LNCaP clone FGC (cell line): ENCODE results near the gene FAM98B.
A peak's percentile ranks its signal among the peaks of the same experiment; 100 is the strongest.

Source experiments
- DNase-seq: peaks from one replicate; pipeline ENCODE4 v3.0.0-alpha.2; 2011; ENCODE audit warnings: low read depth
- H3K4me3 ChIP-seq: 2 replicates; pipeline ENCODE4 v1.5.1; 2011; ENCODE audit warnings: mild to moderate bottlenecking, low read depth, low read length, control low read depth
- TF ChIP-seq, protein P1 (sequence below): IDR thresholded peaks from 2 replicates; pipeline ENCODE4 v1.5.1; 2012; ENCODE audit warnings: mild to moderate bottlenecking; ENCODE audit not compliant: control insufficient read depth, insufficient read depth; ENCODE audit errors: extremely low read depth

Gene FAM98B

GRCh38 chr15:38474155-38474757, 20.3 kb downstream of the FAM98B start:
- no peak overlapping the region for H3K4me3 ChIP-seq
- TF ChIP-seq, protein P1, sequence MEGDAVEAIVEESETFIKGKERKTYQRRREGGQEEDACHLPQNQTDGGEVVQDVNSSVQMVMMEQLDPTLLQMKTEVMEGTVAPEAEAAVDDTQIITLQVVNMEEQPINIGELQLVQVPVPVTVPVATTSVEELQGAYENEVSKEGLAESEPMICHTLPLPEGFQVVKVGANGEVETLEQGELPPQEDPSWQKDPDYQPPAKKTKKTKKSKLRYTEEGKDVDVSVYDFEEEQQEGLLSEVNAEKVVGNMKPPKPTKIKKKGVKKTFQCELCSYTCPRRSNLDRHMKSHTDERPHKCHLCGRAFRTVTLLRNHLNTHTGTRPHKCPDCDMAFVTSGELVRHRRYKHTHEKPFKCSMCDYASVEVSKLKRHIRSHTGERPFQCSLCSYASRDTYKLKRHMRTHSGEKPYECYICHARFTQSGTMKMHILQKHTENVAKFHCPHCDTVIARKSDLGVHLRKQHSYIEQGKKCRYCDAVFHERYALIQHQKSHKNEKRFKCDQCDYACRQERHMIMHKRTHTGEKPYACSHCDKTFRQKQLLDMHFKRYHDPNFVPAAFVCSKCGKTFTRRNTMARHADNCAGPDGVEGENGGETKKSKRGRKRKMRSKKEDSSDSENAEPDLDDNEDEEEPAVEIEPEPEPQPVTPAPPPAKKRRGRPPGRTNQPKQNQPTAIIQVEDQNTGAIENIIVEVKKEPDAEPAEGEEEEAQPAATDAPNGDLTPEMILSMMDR: peak; percentile 83
- DNase-seq: peak; percentile 37

DNA sequence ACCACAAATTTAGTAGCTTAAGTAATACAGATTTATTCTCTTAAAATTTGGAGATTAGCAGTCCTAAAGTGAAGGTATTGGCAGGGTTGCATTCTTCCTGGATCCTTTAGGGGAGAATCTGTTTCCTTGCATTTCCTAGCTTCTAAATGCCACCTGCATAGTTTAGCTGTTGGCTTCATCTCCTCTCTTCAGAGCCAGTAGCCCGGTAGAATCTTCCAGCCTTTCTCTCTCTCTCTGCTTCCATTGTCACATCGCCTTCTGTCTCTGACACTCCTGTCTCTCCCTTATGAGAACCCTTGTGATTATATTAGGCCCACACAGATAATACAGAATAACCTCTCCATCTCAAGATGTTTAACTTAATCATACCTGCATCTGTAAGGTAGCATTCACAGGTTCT, 21.4 kb downstream of the FAM98B start:
- DNase-seq: no peak
- H3K4me3 ChIP-seq: no peak overlapping the region
- TF ChIP-seq, protein P1: no peak

DNA sequence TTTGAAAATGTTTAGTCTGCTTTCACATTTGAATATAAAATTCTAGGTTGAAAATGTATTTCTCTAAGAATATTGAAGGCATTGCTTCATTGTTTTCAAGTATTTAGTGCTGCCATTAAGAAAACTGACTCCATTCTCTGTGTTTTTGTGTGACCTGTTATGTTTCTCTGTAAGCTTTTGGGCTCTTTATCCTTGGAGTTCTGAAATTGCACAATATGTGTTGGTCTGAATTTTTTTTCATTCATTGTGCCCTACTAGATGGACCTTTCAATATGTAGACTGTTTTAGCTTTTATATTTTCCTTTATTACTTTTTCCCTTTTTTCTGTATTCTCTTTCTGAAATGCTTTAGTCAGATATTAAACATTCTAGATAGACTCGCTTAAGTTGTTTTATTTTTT, 22.2 kb downstream of the FAM98B start:
- DNase-seq: no peak
- no peak overlapping the region for H3K4me3 ChIP-seq
- TF ChIP-seq, protein P1: no peak

GRCh38 chr15:38477637-38478036, 23.7 kb downstream of the FAM98B start:
- no peak for DNase-seq
- TF ChIP-seq, protein P1: no peak
- H3K4me3 ChIP-seq: no peak overlapping the region

GRCh38 chr15:38479266-38479665, 25.3 kb downstream of the FAM98B start:
- no peak for DNase-seq
- TF ChIP-seq, protein P1: no peak

GRCh38 chr15:38479756-38480155, 25.8 kb downstream of the FAM98B start:
- TF ChIP-seq, protein P1: no peak
- DNase-seq: no peak
- no peak overlapping the region for H3K4me3 ChIP-seq

More at GRCh38 chr15:38479266-38479665, 25.3 kb downstream of the FAM98B start:
- H3K4me3 ChIP-seq: no peak overlapping the region

DNA sequence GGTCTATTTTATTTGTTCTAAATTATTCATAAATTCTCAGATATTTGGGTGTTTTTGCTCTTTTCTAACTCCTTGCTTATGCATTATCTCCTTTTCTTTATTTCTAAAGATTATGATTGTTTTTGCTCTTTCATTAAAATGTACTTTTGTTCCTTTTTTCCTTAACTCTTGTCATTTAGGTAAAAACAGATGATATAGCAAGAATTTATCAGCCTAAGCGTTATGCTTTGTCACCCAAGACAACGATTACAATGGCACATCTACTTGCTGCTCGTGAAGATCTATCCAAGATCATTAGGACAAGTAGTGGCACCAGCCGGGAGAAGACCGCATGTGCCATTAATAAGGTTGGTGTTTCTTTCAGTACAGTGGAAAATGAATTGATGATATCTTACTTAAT, 27.2 kb downstream of the FAM98B start:
- no peak for DNase-seq
- H3K4me3 ChIP-seq: no peak overlapping the region
- TF ChIP-seq, protein P1: no peak
